ENCODE results near the gene RIMBP2. TPM values are rescaled to one million over a fixed set of nuclear protein-coding genes. Genes with fewer than 3 reads are reported as not detected.

RIMBP2 gene
- total and polyA plus RNA-seq, 2 experiments from 2014 or later, result 0.31 to 0.37 TPM

- TF ChIP-seq ZNF462 (CRISPR knock-in tag; IDR thresholded peaks at IDR 0.05) (no peak), ZNF114 (CRISPR knock-in tag; IDR thresholded peaks at IDR 0.05) (no peak), EZH2phosphoT487 (IDR thresholded peaks at IDR 0.05; ENCODE audit: unreplicated experiment) (no peak), CTCF (conservative IDR thresholded peaks at IDR 0.05; ENCODE audit: low read depth in 2 of 2) (no peak), STAT1 (IDR thresholded peaks at IDR 0.05; ENCODE audit: unreplicated experiment) (no peak)
Observed at GRCh38 chr12:130615861-130616345, 100.2 kb downstream of the RIMBP2 start (continued).

- Mint-ChIP-seq H3K27ac (no peak overlapping the region), H3K27me3 (ENCODE audit: insufficient read depth, low read depth, poor library complexity) (peaks cover 6% of the 10 kb centered on the region), H3K9me3 (peaks cover 86% of the 10 kb centered on the region), H3K4me3 (no peak overlapping the region), H3K36me3 (ENCODE audit: low read depth) (peaks cover 7% of the 10 kb centered on the region; the same call in 2 of the 3 replicates), H3K4me1 (no peaks in the 10 kb centered on the region)
- Histone ChIP-seq H3K27ac (ENCODE audit: low read depth) (no peak overlapping the region), H3K27me3 (ENCODE audit: insufficient read depth) (no peaks in the 10 kb centered on the region), H2AFZ (no peak overlapping the region), H3K9me2 (ENCODE audit: insufficient read depth) (no peaks in the 10 kb centered on the region), H4K20me1 (replicated peaks; ENCODE audit: insufficient read depth) (no peaks in the 10 kb centered on the region), H3F3A (replicated peaks; ENCODE audit: low read depth) (no peaks in the 10 kb centered on the region), H3K79me2 (replicated peaks; ENCODE audit: insufficient read depth) (no peaks in the 10 kb centered on the region), H3K4me2 (no peak overlapping the region), H3K36me3 (ENCODE audit: insufficient read depth) (no peaks in the 10 kb centered on the region), H3K4me1 (ENCODE audit: insufficient read depth) (no peaks in the 10 kb centered on the region), H3K4me3 (no peak overlapping the region)
- DNase-seq (ENCODE audit: low spot score) (no peak), ATAC-seq (no peak)
- no peak for TF ChIP-seq ZNF114 (CRISPR knock-in tag; IDR thresholded peaks at IDR 0.05)
- TF ChIP-seq ETS1 (IDR thresholded peaks at IDR 0.05), result no peak
- no peak for TF ChIP-seq REST (IDR thresholded peaks at IDR 0.05; ENCODE audit: unreplicated experiment)
- no peak for TF ChIP-seq POLR2AphosphoS5 (IDR thresholded peaks at IDR 0.05; ENCODE audit: low read depth)
- no peak for TF ChIP-seq EZH2phosphoT487 (IDR thresholded peaks at IDR 0.05; ENCODE audit: unreplicated experiment)
- no peak for TF ChIP-seq EZH2 (IDR thresholded peaks at IDR 0.05; ENCODE audit: low read depth, unreplicated experiment)
- no peak for TF ChIP-seq CTCF (conservative IDR thresholded peaks at IDR 0.05; ENCODE audit: low read depth in 2 of 2)
- no peak for TF ChIP-seq STAT1 (IDR thresholded peaks at IDR 0.05; ENCODE audit: unreplicated experiment)
Observed at GRCh38 chr12:130614530-130614905, 101.6 kb downstream of the RIMBP2 start.
